NCI-H345 treated with DMSO at 0.1 percent for 48 hours (cell line): Measurements from ENCODE around the gene CST7.

Source experiments
- DNase-seq: peaks from one replicate; lab custom pipeline; 2025; ENCODE audit not compliant: unreplicated experiment; lab: John Stamatoyannopoulos, UW

The CST7 gene

GRCh38 chr20:24984961-24985640 lies 36.0 kb downstream of the CST7 start:
- no peak for DNase-seq

DNA sequence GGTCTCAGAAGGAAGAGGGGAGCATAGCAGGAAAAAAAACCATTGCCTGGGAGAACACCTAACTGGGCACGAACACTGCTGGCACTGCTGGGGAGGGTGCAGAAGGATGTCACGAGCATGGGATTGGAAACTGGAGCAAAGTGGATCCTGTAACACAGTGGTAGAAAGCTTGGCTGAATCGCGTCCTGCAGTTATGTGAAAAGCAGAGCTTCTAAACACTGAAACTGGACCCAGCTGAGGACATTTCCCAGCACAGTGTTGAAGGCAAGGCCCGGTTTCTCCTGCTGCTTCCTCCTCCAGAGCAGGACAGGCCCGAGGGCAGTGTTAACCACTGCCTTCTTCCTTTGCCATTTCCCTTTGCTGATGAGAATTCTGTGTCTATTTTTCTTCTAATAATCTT lies 36.7 kb downstream of the CST7 start:
- DNase-seq = no peak

DNA sequence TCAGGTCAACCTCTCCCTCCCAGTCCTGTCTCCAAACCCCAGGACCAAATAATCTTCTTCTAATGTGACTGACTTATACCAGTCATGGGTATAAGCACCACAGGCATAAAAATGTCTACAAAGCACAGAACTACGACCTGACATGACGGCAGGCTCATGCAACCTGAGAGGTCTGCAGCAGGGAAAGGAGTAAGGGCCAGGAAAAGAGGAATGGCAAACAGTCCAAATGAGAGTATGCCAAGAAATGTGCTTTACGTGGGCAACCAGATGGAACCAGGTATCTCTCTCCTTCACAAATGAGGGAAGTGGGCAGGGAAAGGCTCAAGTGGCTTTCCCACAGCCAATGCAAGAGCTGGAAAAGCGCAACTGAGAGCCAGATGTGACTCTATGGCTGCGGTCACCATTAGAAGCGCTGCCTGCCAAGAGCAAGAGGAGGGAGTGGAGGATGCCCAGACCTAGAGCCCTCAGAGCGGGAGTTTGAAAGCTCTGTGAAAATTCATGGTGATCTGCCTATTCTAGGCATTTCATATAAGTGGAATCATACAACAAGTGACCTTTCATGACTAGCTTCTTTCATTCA lies 37.5 kb downstream of the CST7 start:
- DNase-seq = peak; percentile 23

GRCh38 chr20:24987244-24987643 lies 38.2 kb downstream of the CST7 start:
- no peak for DNase-seq

DNA sequence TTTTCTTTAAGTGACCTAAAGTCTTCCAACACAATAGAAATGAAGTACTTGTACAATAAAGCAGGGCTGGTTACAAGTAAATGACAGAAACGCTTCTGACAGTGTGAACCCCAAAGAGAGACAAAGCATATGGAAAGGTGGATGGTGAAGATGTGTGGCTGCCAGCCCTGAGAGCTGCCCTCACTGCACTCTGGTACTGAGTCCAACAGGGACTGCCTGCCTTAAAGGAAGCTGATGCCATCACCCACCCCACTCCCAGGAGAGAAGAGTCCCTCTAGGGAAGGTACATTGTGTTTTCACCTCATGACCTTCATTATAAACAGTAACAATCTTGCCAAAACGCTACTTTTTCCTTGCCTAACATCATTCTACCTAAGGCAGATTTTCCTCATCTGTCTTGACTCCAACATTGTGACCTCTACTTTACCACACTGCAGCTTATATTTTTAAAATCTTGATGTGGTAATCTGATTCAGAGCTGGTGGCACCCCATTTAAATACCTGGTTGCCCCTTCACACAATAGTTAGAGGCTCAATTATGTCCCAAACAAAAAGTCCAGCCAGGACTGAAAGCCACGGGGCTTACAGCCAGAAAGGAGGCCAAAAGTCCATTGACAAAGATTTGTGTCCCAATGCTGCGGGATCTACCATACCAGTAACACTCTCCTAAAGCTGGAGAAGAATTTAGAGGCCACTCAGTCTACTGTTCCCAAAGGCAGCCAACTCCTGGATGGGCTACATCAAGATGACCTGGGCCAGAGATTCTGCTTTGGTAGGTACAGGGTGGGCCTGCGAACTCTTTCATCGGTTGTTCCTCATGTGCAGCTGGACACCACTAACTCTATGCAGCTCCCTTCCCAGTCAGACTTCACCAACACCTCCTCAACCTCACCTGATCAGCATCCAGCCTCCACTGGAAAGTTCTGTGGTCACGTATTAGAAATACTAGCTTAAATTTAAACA lies 39.1 kb downstream of the CST7 start:
- DNase-seq = no peak

DNA sequence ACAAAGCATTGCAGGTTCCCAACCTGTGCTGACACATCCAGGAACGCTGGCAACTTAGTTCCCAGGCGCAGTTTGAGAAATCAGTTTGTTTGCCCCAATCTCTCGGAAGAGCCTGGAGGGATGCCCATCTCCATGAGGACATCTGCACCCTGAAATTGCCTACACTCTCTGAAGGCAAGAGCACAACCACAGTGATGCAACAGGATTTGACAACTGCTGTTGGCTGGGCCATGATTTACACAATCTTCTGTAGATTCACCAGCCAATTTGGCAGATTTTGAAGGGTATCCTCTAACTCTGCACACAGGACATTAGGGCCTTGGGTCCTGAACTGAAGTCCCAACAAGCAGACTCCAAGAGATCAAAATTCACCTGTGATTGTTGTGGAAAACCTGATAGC lies 40.1 kb downstream of the CST7 start:
- no peak for DNase-seq

GRCh38 chr20:24990810-24991252 lies 41.8 kb downstream of the CST7 start:
- DNase-seq = no peak

DNA sequence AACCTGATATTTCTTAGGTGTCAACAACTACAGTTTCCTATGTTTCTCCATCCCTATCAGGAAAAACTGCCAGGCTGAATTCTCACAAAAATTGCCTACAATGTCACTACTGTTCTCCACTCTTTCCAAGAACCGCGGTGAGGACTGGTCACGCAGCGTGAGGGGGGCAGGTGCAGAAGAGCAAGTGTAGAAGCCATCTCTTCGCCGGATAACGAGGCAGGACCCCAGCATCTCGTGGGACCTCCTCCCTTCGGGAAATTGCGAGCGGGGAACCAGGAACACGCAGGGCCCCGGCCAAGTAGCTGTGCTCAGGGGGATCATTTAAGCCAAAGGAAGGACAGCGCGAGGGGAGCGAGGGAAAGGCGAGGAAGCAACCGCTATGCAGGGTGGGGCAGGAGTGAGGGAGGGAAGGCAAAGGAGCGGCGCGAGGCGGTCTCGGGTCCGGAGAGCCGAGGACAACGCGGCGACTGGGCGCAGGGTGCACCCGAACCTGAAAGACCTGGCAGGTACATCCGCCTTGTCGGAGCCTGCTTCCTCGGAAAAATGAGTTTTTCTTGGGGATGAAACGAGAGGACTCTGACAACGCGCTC lies 42.9 kb downstream of the CST7 start:
- DNase-seq = no peak

DNA sequence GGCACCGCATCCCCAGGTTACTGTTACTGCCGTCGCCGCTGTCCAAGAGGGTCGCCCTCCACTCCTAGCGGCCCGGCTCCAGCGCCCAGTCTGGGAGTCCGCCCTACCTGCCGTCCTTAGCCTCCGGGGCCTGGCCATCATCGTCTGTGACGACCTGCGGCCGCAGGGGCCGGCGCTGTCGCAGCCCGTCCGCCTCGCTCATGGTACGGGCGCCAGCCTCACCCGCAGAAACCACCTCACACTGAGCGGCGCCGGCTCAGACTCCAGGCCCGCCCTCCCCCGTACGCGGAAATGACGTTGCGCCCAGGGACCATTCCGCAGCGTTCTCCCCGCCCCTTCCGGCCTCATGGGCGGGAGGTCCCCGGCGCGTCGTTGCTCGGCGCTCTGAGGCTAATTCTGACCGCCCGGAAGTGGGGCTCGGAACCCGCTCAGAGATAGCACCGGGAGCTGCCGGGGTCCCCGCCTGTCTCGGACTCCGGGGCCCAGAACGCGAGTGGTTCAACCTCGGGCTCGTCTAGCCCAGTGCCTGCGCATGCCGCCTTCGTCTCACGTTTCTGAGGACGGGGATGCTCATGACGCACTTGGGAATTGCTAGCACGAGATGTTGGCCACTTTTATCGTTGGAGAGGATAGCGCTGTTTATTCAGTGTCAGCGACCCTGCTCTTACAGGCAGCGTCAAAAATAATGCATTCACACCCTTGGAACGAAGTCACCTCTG lies 43.6 kb downstream of the CST7 start, which contains the start of gene APMAP:
Gene APMAP, minus strand, starts transcription at position 265 of the 719 bp plus-strand sequence. Its CDS starts 63 bp downstream, at position 202.
- peak; percentile 96 for DNase-seq

- DNase-seq = peak; percentile 64
Measured at GRCh38 chr20:24993337-24994185, 44.5 kb downstream of the CST7 start.

GRCh38 chr20:24994186-24994465 lies 45.1 kb downstream of the CST7 start:
- no peak for DNase-seq

DNA sequence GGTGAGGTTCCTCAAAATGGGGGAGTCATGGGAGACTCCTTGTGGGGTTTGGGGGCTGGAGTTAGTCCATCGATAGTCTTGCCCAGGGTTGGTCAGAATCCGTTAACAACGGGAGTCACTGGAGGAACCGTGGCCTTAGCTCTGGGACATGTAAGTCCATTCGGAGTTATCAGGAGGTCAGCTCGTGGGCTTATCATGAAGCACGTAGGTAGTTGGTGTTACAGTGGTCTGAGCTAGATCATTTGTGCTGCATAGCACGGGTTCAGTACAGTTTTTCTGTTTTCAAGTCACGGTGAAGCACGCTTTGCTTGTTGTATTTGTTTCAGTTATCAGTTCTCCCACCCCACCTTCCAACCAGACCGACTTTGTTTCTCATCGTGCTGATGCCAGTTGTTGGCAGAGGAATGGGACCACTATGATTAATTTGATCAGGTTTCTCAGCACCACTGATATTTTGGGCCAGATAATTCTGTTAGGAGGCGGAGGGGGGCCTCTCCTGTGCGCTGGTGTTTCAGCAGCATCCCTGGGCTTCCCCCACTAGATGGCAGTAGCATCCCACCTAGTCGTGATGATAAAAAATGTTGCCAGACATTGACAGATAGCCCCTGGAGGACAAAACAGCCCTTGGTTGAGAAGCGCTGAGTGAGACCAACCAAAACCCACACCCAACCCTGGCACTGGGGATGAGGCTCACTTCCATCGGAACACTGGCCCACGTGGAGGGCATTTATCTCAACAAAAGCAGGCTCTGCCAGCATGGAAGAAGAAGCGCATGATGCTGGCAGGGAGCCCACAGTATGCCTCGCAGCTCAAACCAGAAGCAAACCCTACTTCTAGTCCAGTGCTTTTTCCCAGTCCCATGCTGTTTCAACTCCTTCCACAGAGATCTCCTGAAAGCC lies 45.6 kb downstream of the CST7 start:
- peak; percentile 88 for DNase-seq

DNA sequence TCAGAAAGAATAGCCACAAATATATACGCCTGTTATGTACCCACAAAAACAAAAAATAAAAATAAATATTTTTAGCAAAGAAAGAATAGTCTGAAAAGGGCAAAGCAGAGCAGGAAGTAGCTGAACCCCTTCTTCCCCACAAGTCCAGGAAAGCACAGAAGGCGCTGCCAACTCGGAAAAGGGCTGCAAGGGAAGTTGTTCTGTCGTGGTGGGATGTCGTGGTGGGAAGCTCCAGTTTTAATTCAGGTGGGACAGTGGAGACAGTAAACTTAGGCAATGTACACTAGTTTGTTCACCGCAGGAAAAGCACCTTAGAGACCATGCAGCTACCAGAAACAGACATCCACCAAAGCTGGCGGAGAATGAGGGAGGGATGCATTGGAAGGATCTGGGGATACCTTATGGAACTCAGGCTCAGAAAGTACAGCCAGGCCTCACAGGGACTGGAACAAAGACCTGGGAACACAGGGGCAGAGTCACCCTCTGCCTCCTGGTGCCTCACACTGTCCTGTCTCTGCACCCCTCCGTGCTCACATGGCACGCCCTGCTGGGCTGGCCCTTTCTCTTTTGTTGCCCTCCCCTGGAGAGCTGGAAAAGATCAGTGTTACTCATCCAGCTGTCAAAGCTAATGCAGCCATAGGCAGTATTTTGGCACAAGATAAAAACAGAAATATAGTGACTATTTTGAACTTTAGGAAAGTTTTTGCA lies 46.8 kb downstream of the CST7 start:
- peak; percentile 77 for DNase-seq

- DNase-seq = no peak
Measured at GRCh38 chr20:24996449-24997377, 47.6 kb downstream of the CST7 start.

GRCh38 chr20:24998121-24998520 lies 49.1 kb downstream of the CST7 start:
- no peak for DNase-seq

GRCh38 chr20:24998631-24999445 lies 49.8 kb downstream of the CST7 start:
- no peak for DNase-seq
